Measurements from ENCODE around the gene MAP3K13.

MAP3K13 gene, protein sequence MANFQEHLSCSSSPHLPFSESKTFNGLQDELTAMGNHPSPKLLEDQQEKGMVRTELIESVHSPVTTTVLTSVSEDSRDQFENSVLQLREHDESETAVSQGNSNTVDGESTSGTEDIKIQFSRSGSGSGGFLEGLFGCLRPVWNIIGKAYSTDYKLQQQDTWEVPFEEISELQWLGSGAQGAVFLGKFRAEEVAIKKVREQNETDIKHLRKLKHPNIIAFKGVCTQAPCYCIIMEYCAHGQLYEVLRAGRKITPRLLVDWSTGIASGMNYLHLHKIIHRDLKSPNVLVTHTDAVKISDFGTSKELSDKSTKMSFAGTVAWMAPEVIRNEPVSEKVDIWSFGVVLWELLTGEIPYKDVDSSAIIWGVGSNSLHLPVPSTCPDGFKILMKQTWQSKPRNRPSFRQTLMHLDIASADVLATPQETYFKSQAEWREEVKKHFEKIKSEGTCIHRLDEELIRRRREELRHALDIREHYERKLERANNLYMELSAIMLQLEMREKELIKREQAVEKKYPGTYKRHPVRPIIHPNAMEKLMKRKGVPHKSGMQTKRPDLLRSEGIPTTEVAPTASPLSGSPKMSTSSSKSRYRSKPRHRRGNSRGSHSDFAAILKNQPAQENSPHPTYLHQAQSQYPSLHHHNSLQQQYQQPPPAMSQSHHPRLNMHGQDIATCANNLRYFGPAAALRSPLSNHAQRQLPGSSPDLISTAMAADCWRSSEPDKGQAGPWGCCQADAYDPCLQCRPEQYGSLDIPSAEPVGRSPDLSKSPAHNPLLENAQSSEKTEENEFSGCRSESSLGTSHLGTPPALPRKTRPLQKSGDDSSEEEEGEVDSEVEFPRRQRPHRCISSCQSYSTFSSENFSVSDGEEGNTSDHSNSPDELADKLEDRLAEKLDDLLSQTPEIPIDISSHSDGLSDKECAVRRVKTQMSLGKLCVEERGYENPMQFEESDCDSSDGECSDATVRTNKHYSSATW

DNA sequence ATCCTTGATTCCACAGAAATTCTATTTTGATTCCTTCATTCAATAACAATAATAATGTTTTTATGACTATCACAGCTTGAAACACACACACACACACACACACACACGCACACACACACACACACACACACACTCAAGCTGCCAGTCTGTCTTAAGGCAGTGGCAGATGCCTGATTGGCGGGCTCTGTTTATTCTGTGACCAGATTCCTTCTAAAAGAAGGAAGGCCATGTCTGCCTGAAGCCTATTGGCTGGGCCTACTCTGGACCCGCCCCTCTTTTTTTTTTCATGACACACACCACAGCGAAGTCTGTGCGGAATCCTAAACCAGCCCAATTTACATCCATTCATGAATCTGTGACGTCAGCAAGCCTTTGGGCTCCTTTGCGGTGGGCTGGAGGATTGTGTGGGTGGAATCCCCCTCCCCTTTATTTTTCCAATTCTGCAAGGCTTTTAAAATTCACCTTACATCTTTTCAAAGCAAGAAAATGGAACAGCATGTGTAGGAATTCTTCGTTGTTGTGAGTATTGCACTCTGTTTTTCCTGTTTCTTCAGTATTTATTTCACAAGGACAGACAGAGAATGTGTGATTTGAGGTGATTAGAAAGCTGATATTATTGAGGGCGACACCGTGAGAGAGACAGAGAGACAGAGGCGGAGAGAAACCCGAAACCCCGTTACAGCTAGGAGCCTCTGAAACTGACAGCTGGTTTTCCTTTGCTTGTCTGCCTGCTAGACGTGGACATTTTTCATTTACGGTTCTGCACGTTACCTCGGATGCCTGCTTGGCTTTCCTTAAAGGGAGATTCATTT is at the start of gene MAP3K13:
MAP3K13 (plus strand) TSS at position 287 of the 812 bp plus-strand sequence. CDS start 65,446 bp downstream, outside the sequence.
- peak; percentile 56 to 94 (median 81) for DNase-seq
- intact Hi-C loops (cut with DNase I): loop anchor here (10.0 kb wide), 1 partner anchor 222 kb away; the partner anchor contains the start of gene SENP2

DNA sequence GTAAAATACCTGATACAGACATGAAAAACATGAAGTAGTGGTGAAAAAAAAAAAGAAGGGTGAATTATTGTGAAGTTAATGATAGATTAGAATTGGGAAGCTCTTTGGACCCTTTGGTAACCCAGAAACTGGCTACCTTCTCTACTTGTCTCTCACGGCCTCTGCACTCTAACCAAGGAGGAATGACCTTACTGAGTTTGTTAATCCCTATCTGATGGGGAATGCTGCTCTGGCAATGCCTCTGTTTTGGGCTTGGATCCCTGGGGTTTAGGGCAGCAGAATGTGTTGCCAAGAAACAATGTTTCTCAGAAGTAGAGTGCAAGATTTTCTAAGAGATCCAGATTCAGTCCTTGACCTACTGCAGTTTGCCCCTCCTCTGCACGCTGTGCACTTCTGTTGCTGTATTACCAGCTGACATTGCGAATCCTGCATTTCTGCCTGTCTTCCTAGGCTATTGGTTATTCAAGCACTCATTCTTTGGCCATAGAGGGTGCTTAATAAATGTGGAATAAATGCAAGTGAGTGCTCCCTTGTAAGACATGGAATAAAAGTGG is 49.2 kb upstream of the MAP3K13 start:
- DNase-seq: no peak
- intact Hi-C loops (cut with DNase I): no loop called here

DNA sequence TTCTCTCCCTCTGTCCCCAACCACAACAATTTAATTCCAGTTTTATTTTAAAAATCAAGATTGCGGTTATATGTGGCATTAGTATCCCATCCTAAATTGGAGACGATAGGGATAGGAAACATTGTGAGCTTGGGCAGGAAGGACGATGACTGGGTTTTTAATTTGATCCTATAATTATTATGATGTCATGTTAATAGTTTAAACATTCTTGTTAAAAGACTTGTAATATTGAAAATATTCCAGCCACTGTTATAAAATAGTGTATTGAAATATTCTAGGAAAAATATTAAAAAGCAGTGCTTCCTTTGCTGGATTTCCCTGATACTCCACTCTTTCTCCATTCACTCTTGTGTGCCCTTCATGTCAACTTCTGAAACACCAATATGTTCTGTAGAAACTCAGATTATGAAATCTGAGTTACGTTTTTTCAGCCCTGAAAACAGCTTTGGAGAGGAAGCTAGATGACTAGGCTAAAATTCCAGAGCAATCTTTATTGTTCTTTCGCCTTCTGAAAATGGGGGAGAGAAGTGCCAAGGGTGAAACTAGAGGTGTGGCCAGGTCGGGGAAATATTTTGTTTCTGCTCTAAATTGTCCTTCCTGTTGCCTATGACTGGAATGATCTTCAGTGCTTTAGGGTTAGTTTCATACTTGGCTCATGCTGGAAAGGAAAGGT is 46.1 kb upstream of the MAP3K13 start:
- no peak for DNase-seq
- intact Hi-C loops (cut with DNase I): no loop called here

DNA sequence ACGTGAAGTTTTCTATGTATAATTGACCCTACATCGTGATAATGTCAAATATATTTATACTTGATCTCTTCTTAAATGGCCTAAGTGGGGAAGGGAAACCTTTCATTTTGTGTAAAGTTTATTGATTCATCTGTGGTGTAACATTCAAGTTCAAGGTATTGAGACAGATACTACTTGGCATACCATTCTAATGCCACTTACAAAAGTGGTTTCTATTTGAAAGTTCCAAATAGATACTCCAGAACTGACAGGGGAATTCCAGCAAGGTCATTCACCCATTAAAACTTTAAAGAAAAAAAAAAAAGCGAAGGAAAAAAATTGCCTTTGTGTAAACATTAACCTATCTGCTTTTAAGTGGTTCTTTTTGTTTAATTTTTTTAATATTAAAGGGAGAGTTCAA is 45.3 kb upstream of the MAP3K13 start:
- no peak for DNase-seq
- intact Hi-C loops (cut with DNase I): no loop called here

DNA sequence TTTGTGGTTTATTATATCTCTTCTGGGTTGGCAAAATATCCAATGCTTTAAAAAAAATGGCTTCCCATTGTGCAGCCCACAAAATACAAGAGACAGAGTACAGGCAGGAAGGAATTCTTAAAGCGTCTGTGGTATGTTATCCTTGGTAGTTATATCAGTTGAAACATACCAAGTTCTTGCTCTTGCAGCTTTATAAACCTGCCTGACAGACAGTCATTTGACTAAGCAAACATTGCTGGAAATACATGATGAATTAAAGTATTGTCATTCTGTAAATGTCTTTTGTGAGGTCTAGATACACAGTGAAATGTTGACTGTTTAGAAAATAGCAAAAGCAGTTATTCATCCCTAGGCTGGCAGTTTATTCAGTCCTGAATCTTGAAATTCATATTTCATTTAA is 44.8 kb upstream of the MAP3K13 start:
- intact Hi-C loops (cut with DNase I): no loop called here
- DNase-seq: no peak

DNA sequence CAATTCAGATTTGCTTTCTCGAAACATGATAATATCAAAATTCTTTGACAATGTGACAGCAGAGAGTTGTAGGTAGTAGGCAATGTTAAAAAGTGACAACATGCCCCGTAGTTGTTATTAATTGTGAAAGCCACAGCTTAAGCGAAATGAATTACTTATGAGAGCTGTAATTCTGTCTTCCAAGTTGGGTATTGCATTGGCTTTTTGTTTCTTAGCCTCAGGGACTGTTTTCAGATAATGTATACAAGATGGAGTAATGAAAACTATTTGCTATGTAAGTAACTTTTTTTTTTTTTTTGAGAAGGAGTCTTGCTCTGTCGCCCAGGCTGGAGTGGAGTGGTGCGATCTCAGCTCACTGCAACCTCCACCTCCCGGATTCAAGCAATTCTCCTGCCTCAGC is 43.1 kb upstream of the MAP3K13 start:
- DNase-seq: no peak
- intact Hi-C loops (cut with DNase I): no loop called here

DNA sequence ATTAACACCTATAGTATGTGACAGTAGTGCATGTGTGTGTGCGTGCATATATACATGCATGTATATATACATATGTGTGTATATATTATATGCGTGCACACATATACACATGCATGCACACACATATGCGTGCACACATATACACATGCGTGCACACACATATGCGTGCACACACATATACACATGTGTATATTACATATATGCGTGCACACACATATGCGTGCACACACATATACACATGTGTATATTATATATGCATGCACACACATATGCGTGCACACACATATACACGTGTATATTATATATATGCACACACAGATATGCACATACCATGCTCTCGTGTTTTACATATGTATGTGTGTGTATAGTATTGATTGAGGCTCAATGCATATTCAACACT is 42.0 kb upstream of the MAP3K13 start:
- intact Hi-C loops (cut with DNase I): no loop called here

DNA sequence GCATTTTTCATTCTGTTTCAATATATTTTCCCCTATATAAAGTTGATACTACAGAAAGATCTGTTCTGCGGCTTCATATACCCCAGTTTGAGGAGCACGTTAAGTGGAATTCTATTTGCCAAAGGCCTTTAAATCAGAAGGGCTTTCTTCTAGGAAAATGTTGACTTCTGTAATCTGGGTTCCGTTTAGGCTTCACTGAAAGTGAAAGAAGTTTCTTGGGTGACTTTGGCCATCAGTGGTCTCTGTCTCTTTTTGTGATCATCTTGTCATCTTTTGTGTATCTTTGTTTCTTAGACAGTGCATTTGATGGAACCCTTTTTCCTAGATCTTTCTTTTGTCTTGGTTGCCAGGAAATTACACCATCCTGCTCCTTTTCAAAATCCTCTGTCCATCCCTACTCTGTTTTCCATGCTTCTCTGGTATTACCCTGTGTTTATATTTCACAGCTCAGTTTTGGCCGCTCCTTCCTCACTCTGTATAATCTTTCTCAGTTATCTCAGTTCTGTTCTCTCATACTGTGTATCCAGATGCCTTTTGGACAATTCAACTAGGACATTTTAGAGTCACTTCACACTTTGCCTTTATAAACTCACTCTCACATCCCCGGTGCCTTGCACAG is 40.7 kb upstream of the MAP3K13 start:
- DNase-seq: no peak

More for the DNA sequence above, 42.0 kb upstream of the MAP3K13 start:
- no peak for DNase-seq

DNA sequence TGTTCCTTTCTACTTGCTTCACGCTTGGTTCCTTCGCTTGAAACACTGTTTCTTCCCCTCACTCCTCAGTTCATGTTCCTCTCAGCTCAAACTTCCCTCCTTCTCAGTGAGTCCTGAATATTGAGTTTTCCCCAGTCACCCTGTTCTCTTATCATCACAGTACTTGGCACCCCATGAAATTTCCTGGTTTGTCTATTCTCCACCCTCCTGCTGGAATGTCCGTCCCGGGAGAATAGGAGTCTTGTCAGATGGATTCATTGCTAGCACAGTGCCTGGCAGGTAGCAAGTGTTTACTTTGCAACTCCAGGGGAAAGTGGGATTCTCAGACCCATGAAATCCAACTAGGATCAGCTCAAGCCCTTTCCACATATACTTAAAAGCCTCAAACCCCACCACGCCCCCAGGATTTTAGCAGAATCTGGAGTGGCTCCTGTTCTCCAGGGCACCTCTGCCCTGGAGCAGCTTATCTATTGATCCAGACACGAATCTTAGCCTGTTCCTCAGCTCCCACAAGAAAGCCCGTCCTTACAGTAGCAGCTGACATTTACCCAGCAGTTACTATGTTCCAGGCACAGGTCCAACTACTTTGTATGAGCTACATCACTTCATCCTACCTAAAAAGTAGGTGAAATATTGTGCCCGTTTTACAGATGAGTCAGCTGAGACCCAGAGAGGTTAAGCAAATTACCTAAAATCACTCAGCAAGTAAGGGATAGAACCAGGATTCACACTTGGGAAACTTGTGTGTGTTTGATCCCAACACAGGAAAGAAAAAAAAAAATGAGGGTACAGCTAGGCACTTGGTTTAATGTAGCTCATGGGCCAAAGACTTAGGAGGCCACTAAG is 36.8 kb upstream of the MAP3K13 start:
- no peak for DNase-seq
- intact Hi-C loops (cut with DNase I): no loop called here

More for the DNA sequence above, 40.7 kb upstream of the MAP3K13 start:
- intact Hi-C loops (cut with DNase I): no loop called here

DNA sequence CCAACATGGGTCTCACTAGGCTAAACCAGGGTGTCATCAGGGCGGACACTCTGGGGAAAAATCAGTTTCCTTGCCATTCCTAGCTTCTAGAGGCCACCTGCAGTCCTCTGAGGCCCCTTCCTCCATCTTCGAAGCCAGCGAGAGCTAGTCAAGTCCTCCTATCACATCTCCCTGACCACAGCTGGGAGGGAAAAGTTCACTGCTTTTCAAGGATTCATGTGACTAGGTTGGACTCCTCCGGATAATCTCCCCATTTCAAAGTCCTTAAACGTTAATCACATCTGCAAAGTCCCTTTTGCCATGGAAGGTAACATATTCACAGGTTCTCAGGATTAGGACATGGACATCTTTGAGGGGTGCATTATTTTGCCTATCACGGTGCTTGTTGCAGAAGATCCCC is 35.9 kb upstream of the MAP3K13 start:
- DNase-seq: no peak
- intact Hi-C loops (cut with DNase I): no loop called here

DNA sequence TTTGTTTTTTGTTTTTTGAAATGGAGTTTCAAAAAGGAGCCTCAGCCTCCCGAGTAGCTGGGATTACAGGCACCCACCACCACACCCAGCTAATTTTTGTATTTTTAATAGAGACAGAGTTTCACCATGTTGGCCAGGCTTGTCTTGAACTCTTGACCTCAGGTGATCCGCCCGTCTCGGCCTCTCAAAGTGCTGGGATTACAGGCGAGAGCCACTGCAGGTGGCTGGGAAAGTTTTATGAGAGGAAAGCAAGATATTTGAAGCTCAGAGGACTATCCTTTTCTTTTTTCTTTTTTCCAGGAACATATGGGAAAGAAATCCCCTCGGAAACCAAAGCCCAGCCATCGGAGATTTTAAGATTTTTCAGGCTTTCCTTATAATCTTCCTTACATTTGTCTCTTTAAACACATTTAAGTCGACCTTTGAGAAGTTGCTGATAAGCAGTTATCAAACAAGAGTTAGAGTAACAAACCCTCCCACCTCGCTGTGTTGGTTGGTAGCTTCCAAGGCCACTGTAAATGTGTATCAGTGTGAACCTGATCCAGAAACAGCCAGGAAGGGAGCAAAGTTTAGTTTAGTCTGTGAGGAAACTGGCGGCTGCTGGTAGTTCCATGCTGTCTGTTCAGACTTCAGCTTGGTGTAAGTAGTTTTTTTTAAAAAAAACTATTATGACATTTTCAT is 34.5 kb upstream of the MAP3K13 start:
- intact Hi-C loops (cut with DNase I): no loop called here
- no peak for DNase-seq

DNA sequence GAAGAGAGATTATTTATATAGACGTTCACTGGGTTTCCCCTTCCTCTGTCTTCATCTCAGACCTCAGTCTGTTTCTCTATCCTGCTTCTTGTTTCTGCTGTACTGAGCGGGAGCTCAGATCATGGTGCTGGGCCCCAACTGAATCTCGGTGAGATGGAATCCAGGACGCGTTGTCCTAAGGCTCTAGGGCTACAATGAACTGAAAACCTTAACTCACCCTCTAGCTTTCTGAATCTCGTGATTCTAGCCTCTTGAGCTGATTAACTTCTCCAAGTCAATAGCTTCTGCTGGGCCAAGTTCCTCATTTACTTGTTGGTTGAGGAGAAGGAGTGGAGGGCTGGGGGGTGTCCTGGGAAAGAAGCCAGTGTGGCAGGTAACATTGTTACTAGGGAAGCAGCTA is 32.7 kb upstream of the MAP3K13 start:
- intact Hi-C loops (cut with DNase I): no loop called here
- peak in 5 of 42 donors; percentile 3 to 45 (median 7) for DNase-seq

DNA sequence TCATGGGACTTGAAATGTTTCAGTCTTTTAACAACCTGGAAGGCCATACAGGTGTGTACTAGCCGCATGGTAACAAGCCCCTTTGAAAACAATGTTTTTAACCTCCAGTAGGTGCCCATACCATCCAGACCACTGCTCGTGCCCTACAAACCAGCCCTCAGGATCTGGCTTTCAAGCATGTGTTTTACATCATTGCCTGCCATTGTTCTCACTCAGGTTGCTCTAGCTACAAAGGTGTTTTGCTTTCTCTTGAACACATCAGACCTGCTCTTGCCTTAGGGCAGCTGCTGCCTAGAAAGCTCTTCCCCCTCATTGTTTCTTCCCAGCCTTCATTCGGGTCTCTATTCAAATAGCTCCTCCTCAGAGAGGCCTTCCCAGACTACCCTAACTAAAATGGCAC is 32.3 kb upstream of the MAP3K13 start:
- intact Hi-C loops (cut with DNase I): no loop called here
- DNase-seq: no peak

DNA sequence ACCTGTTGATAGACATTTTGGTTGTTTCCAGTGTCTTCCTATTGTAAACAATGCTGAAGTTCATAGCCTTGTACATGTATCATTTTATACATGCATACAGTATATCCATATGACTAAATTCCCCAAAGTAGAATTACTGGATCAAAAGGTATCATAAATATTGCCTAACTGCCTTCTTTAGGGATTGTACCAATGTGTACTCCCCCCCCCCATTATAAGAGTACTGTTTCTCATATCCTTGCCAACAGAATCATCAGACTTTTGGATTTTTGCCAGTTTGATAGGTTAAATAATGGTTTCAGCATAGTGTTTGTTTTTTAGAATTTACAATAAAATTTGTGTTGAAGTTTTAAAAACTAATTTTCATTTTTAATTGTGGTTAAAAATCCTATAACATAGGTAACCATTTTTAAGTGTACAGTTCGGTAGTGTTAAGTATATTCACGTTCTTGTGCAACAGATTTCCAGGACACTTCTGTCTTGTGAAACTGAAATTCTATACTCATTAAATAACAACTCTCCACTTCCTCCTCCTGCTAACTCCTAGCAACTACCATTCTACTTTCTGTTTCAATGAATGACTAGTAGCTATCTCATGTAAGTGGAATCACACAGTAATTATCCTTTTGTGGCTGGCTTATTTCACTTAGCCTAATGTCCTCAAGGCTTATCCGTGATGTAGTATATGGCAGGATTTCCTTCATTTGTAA is 30.8 kb upstream of the MAP3K13 start:
- no peak for DNase-seq
- intact Hi-C loops (cut with DNase I): no loop called here

DNA sequence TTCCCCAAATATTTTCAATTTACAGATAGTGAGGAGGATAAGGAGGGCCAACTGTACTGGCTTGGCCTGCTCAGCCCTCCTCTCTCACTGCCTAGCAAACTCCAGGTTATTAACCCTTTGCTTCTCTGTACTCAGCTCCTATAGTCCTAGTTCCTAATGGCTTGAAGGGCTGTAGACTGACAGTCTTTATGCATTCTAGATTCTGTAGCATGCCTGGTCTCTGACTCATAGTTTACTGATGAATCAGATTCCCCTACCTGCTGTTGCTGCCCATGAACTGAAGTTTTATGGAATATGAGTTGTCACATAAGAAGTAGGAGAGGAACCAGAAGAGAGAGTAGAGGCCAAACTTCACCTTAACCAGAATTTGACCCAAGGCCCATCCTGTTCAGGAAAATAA is 27.1 kb upstream of the MAP3K13 start:
- no peak for DNase-seq
- intact Hi-C loops (cut with DNase I): no loop called here

Data from head of caudate nucleus (tissue), 42 donors.